HFF-Myc (cell line): ENCODE measurements around the gene STT3A.

Experiments used
- DNase-seq: peaks from one replicate; pipeline ENCODE4 v3.0.0-alpha.2; 2011; ENCODE audit warnings: low read depth; ENCODE audit errors: extremely low read depth
- H3K4me3 ChIP-seq: replicated peaks from 2 replicates; pipeline ENCODE4 v1.5.1; 2011; ENCODE audit warnings: low read depth, mild to moderate bottlenecking, control low read depth, low read length
- CTCF ChIP-seq: IDR thresholded peaks from 2 replicates; pipeline ENCODE4 v1.5.1; 2012; ENCODE audit warnings: mild to moderate bottlenecking, low read depth, low read length, control low read depth; ENCODE audit errors: missing control alignments

Gene STT3A

GRCh38 chr11:125670172-125670571 lies 77.5 kb downstream of the STT3A start:
- no peak for DNase-seq
- no peak overlapping the region for H3K4me3 ChIP-seq
- no peak for TF ChIP-seq CTCF

- no peak for DNase-seq
- no peak overlapping the region for H3K4me3 ChIP-seq
- TF ChIP-seq CTCF = no peak
Measured at GRCh38 chr11:125671561-125671960, 78.9 kb downstream of the STT3A start.
